ENCODE data around the gene G0S2.

G0S2 gene

DNA sequence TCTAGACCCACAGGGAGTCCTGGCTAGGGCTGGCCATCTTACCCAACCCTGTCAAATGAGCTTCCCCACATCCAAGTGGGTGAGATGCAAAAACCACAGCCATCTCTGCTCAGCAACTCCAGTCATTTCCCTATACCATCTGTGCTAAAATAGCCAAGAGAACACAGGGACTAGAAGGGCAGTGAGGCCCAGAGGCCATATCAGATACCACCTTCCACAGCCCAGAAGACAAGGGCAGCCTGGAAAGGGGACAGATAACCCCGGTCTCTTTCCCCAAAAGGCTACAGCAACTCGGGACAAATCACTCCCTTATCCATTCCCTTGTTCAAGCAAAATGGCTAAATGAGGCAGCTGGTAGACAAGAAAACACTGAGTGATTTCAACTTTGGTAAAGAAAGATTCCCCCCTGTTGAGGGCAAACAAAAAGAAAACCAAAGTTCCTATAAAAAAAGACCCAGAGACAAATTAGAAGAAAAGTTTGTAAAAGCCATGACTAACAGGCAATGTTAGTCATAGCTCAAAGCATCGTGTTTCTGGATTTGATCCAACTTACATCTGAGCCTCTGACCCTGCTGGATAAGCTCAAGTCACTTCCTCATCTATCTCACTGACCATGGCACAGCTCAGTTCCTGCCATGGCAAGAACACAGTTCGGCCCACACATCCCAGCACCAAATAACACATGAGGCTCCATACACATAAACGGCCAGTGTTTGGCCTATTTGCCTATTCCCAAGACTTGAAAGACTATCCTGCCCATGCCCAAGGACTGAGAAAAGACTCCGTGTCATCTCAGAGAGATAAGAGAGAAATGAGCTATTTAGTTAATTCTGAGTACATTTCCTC, 26.1 kb upstream of the G0S2 start:
- DNase-seq, result no peak

DNA sequence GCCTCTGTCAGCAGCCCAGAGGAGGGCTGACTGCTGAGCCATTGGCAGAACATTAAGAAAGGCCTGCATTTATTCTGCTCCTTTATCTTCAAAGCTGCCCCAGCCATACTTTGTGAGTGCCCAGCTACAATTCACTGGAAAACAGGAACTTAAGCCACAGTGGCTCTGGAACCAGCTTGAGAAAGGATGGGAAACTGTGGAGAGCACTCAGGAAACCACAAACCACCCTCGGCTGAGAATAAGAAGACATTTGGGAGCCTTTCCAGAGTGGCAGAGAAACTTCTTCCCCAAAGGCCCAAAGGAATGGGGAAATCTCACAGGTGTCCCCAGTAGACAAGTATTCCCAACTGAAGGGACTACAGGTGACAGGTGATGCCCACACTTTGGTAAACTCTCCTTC, 24.8 kb upstream of the G0S2 start:
- DNase-seq, result no peak

DNA sequence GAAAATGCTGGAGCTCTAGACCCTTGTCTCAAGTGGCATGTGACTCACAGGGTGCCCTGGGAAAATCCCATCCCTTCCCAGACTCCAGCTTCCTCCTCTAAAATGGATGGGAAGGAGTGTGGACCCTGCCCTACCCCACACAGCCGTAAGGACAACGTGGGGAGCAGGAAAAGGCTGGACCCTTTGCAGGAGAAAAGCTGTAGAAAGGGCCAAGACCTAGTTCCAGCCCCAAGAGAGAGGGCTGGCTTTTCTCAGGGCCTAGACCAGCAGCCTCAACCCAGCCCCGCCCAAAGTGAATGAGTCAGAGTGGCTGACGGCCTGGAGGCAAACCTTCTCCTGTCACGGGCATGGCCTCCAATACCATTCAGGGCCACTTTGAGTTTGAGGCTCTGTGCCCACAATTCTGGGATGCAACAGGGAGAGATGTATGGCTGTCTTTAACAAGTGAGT, 24.0 kb upstream of the G0S2 start:
- peak; percentile 80 for DNase-seq

DNA sequence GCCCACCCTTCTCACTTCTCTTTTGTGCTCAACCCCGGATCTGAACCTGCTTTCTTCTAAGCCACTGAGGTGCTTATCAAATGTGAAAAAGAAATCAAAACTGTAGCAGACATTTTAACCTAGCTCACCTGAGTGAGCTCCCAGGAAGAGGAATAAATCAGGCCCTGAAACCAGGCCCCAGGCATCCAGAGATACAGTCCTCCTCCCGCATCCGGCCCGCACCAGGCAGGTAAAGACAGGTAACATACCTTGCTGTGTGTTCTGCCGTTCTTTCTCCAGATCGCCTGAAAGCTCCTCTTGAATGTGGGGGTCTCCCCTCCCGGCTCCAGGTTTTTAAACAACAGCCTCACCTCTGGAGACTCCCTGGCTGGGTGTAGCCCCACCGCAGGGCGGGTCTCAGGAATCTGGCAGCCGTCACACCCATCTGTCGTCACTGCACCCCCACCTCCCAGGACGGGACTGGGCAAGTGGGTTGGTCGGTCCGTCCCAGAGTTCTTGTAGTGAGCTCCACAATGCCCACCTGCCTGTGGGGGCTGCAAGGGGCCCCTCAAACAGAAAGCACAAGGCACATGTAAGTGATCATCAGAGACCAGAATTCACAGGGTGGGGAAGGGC, 23.0 kb upstream of the G0S2 start, which contains the start of gene LAMB3:
TSS of gene LAMB3 (minus strand) at position 305 of the 615 bp plus-strand sequence. CDS start 1,481 bp downstream, outside the sequence.
- DNase-seq, result no peak

DNA sequence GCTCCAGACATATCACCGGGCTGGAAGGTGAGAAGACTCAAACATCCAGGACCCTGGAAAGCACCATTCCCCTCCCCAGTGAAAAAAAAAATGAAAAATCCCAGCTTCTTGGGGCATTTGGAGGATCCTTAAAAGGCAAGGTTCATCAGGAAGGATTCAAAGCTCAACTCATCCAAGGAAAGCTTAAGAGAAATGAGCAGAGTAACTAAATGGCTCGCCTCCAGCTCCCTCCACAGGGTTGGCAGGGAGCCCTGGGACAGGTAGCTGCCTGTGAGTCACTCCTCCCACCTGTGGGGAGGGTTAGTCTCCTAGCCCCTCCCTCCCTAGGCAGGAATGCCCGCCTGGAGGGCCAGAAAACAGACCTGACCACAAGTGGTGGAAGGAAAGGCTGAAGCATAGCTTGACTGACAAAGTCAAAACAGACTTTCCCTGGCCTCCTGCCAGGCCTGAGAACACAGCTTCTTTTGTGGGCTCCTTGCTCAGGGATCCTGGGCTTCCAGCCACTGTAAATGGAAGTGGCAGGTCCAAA, 22.3 kb upstream of the G0S2 start:
- DNase-seq, result peak; percentile 78

DNA sequence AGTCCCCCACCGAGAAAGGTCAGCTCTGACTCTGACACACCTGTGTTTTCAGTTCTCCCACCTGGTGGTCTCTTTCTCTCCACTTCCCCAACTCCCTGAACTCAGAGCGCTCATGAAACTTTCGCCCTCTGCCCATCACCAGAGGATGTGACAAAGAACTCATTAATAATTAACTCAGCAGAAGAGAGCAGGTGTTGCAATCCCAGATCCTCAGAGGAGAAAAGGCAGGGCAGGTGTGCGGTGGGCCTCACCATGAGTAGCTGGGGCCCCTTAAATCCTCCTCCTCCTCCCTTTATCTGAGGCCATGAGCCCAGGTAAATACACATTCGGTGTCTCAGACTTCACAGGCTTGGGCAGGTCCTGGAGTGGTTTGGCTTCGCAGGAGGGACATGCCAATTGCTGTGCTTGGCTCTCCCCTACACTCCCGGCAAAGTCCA, 21.3 kb upstream of the G0S2 start:
- DNase-seq, result no peak

DNA sequence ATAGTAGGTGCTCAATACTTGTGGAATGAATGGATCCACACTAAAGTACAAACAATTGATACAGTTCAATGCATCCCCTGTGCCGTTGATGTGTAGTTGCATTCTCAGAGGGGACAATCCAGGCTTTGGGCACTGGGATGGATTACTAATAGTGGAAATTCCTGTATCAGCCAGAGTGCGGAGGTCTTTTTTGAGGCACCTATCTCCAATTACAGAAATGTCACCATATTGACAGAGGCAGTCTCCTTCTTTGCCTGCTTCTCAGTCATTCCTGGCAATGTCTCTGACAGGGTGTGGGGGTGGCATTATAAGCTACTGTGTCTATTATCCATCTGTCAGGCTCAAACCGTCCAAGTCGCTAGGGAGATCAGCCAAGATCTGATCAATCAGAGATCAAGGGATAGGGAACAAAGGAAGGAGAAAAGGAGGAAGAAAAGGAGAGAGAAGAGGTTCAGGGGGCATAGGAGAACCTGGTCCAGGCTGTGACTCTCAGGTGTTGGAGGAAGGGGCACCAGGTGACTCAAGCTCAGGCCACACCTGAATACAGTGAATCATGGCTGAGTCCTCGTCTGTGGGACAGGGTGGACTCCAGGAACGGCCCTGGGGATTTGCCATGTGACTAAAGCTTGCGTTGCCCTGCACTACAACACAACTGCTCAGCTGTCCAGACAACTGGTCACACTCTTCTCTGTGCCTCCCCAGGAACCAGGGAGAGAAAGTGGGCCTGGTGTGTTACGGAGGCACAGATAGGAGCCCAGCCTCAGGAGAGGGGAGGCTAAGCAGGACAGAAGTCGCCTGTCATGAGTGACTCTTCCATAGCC, 19.6 kb upstream of the G0S2 start:
- DNase-seq, result no peak

DNA sequence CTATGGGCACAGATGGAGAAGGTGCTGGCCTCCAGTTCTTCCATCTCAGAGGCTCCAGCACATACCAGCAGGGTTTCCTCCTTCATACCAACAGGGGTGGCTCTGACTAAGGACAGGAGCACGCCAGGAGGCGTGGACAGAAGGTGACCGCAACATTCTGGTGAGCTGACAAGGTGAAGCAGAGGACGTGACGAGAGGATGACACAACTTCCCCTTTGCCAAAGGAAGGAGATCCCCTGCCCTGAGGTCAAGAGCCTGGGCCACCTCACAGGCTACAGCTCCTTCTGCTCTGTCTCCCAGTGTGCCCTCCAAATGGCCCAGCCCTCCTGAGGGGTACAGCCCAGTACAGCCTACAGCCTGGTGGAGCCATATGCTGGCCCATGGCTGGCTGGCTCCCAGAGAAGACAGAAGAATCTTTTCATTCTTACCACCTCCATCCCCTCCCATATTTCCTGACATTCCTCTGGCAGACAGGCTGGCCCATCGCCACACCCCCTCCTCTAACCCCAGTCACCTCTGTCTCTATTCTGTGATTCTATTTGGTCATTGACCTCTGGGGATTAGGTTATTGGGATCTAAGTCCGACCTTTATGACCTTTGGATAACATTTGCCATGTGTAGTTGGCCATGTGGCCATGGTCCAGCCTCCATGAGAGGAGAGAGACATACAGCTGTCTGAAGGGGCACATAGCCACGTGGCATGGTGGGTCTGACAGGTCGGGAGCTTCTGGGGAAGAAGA, 17.9 kb upstream of the G0S2 start:
- no peak for DNase-seq

DNA sequence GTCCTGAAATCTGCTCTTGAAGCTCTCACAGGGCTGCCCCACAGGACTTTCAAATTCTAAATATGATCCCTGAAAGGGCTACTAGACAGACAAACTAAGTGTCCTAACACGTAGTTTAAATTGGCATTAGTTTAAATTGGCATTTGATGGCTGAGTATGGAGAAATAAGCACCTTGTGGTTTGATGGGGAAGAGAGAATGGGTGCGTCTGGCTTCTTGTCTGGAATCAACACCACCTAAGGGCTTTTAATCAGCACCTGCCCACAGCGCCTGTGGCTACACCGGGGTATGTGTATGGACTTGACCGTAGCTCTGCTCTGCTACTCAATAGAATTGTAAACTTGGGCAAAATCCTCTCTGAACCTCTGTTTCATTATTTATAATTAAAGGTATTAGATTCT, 17.3 kb upstream of the G0S2 start:
- no peak for DNase-seq

DNA sequence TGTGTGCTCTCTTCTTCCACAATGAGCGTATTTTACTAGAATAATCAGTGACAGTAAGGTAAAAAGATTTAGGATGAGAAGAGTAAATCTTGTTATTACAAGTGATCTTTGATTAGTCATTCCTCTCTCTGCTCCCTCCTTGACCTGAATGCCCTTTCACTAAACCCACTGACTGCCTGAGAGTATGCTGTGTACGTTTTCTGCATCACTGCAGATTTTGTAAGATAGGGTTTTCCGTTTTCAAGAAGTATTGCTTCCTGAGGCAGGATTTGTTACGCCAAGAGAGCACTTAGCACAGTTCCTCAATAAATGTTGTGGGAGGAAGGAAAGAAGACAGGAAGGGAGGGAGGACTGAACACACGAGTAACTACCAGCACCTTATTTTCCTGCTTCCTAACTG, 15.3 kb upstream of the G0S2 start:
- DNase-seq, result no peak

DNA sequence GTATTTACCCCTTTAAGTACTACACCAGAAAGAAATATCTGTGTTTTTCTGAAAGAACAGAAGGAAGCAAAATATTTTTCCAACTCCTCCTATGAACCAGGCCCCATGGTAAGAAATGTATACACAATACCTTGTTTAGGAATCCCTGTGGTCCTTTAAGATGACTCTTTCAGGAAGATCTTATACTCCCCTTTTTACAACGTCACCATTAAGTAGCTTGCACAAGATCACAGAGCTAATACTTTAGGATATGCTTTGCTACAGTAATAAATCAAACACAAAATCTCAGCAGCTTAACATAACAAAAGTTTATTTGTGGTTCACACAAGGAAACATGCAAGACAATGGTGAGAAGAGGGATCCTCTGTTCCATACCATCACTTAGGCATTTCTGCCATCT, 14.1 kb upstream of the G0S2 start:
- no peak for DNase-seq

DNA sequence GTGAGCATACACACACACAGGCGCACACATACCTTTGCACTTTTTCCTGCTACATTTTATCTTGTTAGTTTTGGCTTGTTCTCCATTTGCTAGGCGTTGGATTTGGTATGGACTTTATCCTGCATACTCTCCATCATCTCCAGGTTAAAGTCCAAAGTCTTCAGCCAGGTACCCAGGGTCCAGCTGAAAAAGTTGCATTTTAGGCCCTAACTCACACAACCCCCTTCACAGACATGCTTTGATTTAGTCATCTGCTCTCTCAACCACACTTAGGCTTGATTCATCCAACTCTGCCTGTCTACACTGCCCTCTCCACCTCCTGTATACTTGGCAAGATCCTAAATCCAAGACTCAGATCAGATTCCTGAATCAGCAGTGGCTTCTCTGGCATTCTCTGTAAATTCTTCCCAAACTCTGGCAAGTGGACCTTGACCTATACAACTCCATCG, 12.3 kb upstream of the G0S2 start:
- DNase-seq, result no peak

DNA sequence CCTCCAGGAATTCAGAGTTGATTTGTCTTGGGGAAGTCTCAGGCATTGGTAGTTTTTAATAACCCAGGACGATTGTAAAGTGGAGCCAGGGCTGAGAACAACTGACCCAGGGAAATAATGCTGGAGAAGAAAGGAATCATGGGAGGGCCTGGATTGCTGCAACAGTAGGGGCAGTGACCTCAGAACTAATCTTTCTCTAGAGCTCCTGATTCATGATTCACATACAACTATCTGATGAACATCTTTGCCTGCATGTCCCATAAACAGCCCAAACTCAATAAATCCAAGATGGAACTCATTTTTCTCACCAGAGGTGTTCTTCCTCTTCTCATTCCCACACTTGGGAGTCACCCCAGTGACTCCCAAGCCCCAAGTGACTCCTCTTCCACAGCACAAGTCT, 8.1 kb upstream of the G0S2 start:
- no peak for DNase-seq

DNA sequence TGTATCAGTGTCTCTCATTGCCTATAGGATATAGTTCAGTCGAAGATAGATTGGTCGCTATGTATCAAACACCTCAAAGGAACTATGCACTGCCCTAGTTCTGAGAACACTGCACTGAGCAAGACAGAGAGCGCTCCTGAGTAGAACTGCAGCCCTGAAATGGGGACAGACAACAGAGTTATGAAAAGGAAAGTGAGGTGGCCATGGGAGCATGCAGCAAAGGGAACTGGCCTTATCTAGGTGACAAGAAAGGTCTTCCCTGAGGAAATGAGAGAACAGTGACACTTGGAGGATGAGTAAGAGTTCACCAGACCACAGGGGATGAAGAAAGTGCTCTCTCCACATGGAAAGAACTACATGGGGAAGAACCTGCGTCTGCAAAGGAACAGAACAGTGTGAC, 7.5 kb upstream of the G0S2 start:
- DNase-seq, result no peak

DNA sequence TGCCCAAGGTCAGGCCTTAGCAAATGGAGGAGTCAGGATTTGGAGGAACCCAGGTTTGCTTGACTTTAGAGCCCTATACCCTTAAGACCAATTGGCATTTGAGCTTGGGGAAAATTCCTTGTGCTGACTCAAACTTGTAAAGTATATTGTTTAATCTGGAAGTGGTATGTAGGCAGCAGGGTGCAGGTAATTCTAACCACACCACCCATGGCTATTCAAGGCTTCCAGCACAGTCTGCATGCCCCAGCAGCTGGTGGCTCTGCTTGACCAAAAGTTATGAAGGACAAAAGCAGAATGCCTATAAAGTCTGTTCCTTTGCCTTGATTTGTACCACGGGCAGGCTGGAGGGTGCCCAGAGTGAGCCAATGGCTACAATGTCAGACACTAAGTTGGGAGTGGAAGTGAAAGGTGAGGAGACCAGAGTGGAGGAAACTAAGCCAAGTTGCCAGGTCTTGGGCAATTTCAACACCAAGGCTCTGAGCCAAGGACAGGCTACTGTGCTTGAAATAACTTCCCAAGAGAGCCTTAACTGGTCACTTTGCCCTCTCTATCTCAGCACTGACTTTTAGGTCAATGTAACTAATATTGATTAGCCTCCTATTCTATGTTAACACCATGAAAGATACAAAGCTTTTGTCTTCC, 4.7 kb upstream of the G0S2 start:
- no peak for DNase-seq

DNA sequence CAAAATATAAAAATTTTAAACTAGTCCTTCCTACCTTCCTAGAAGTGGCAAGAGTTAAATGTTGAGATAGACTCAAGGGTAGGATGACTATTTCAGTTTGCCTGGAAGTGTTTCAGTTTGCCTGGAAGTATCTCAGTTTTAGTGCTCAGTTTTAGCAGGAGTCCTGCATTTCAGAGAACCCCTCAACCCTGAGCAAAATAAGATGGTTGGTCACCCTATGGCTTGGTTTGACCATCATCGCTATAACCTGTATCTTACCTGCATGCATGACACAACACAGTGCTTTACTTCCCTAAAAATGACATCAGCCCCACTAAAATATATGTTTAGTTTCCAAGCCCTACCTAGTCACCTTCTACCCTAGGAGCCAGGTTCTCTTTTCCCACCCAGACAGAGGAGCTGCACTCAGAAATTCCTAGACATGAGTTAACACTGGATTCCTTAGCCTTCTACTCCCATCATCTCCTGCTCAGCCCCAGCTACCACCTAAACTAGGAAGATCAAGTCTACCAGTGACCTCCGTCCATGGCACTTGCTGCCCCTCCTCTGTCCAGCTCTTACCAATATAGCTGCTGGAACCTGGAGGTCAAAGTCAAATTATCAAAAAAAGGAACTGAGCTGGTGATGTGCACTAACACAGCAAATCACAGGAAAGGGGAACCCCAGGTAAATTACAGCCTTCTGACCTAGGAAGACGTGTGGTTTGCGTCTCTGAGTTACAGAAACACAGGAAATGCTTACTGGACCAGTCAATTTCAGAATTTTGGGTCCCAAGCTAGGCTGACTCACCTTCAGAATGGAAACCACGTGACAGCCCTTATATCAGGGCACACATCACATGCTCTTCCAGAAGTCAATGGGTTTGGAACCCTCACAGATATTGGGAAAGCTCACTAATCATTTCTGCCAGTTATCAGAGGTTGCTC, 2.2 kb upstream of the G0S2 start:
- DNase-seq, result no peak

DNA sequence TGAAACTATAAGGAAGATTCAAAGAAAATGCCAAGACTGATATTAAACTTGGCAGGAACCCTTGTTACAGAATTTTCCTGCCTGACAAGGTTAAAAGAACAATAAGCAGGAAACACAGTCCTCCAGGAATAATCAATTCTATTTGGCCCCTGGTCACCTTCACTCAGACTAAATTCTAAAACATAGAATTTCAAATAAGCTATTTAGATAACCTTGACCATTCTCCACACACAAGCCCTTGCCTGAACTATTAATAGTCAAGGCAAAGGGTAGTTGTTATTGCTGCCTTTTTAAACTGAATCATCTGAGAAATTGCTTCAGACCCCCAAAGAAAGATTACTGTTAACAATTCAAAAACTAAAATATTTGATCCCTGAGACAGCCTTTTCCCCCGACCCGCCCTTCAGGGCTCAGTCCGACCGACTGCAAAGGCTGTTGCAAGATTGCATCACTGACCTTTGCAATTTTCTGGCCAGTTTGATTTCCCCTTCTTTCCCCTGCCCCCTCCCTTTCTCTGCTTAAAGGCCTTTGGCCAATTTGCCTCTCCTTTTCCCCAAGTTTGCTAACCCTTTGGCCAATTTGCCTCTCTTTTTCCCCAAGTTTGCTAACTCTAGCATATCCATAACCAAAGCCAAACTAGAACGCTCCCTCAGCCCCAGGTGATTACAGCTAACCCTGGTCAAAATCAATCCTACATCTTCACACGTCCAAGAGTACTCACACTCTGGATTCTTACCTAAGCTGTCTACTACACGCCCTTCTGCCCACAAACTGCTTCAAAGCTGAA, 1.4 kb upstream of the G0S2 start:
- no peak for DNase-seq

DNA sequence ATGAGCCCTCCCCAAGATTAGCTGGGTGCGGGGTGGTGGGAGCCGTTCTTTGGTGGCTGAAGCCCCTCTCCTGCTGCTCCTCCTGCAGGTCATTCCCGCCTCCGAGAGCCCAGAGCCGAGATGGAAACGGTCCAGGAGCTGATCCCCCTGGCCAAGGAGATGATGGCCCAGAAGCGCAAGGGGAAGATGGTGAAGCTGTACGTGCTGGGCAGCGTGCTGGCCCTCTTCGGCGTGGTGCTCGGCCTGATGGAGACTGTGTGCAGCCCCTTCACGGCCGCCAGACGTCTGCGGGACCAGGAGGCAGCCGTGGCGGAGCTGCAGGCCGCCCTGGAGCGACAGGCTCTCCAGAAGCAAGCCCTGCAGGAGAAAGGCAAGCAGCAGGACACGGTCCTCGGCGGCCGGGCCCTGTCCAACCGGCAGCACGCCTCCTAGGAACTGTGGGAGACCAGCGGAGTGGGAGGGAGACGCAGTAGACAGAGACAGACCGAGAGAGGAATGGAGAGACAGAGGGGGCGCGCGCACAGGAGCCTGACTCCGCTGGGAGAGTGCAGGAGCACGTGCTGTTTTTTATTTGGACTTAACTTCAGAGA, 448 bp downstream of the G0S2 start:
- peak; percentile 31 for DNase-seq

DNA sequence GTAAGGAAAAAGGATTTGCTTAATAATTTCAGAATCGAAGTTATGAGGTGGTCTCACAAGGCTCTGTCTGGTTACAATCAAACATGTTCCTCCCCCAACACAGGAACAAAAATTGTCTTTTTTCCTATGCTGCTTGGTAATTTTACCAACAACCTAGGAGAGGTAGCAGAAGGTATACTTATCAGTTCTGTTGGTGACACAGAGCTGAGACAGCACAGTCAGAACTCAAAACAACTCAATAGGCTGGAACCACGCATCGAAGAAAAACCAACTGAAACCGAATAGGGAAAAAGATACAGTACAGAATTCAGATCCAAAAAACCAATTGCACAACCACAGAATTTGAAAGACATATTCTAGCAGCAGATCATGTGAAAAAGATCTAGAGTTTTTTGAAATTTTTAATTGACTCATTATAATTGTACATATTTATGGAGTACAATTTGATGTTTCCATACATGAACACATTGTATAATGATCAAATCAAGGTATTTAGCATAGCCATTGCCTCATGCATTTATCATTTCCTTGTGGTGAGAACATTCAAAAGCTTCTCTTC, 3.8 kb downstream of the G0S2 start:
- DNase-seq, result no peak

Data from stimulated activated CD8-positive, alpha-beta memory T cell treated with anti-CD3 and anti-CD28 coated beads, Interleukin-4, amount 100 ng/mL, for 48 hours (primary cell).